DND-41 (cell line): Measurements from ENCODE around the gene DNAH11.

Experiments
- EZH2 ChIP-seq: IDR thresholded peaks from 3 replicates; pipeline ENCODE4 v1.6.1; 2012; ENCODE audit warnings: borderline replicate concordance, low read depth, mild to moderate bottlenecking, moderate library complexity, low read length, inconsistent platforms; ENCODE audit not compliant: severe bottlenecking
- TF ChIP-seq, protein P1 (sequence below): IDR thresholded peaks from 2 replicates; pipeline ENCODE4 v1.5.1; 2012; ENCODE audit warnings: borderline replicate concordance, low read length, moderate library complexity, mild to moderate bottlenecking; ENCODE audit not compliant: poor library complexity, severe bottlenecking; ENCODE audit errors: extremely low read depth

DNA sequence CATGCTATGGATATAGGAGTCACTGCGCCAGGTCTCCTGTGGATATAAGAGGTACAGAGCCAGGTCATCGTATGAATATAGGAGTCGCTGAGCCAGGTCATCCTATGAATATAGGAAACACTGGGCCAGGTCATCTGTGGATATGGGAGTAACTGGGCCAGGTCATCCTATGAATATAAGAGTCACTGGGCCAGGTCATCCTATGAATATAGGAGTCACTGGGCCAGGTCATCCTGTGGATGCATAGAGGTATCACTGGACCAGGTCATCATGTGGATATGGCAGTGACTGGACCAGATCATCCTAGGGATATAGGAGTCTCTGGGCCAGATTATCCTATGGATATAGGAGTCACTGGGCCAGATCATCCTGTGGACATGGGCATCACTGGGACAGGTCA is 181.7 kb downstream of the DNAH11 start:
- TF ChIP-seq, protein P1, sequence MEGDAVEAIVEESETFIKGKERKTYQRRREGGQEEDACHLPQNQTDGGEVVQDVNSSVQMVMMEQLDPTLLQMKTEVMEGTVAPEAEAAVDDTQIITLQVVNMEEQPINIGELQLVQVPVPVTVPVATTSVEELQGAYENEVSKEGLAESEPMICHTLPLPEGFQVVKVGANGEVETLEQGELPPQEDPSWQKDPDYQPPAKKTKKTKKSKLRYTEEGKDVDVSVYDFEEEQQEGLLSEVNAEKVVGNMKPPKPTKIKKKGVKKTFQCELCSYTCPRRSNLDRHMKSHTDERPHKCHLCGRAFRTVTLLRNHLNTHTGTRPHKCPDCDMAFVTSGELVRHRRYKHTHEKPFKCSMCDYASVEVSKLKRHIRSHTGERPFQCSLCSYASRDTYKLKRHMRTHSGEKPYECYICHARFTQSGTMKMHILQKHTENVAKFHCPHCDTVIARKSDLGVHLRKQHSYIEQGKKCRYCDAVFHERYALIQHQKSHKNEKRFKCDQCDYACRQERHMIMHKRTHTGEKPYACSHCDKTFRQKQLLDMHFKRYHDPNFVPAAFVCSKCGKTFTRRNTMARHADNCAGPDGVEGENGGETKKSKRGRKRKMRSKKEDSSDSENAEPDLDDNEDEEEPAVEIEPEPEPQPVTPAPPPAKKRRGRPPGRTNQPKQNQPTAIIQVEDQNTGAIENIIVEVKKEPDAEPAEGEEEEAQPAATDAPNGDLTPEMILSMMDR: no peak
- TF ChIP-seq EZH2: no peak
